ENCODE measurements around the gene BCAR3.
"Not testable (repeated sequence)": the region's sequence is repeated elsewhere in the genome, so short reads cannot be mapped to it uniquely, and the experiment has no call there.

The BCAR3 gene

DNA sequence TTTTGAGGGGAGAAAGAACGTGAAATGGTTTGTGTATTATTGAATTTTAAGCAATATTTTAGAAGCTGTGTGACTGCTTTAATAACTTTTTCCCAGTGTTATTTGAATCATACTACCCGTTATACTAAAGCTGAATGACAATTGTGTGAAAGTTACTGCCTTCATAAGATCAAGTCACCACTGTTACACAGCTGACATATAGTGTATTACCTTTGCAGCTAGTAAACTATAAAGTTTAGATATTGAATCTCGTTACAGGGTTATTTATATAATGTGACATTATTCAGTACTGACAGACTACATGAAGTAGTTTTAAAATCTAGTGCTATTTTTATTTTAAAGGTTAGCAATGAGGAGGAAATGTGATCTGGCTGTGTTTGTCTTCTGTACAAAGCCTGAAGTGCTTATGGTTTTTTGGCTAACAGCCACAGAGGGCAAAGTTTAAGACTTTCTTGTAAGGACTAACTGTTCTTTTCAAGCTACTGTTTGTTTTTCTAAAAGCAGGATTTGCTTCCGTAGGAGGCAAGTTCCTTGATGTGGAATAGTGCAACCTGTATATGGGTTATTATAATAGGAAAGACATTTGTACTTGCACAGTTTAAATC lies 127.6 kb downstream of the BCAR3 start:
- DNase-seq (ENCODE audit: low read depth in 1 of 2, low spot score in 1 of 2): not testable (repeated sequence)

DNA sequence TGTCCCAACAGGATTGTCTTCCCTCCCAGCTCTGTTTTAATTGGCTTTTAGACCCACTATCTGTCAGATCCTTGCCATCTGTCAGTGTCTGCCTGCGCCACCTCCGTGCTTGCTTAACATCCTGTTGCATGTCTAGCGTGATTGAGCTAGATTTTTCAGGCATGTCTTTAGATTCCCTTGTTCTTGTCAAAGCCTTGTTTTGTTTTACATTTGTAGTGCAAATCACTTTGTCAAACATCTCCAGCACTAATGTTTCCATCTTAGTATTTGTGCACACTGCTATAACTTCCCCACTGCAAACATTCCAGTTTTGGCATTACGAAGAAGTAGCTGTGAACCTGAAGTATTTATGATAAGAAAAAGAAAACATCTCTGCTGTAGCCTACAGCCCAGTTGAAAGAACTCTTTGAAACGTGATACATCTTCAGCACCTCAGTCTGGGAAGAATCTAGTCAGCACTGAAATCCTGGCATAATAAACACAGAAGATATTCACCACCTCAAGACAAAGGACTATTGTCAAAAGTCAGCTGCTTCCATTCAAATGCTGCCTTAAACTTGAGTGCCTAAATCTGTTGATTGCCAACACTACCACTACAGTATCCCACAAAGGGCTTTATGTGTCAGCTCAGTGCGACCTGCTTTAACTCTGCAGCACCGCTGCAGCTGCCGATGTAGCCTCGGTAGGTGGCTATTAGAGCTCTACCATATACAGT lies 128.7 kb downstream of the BCAR3 start:
- DNase-seq (ENCODE audit: low read depth in 1 of 2, low spot score in 1 of 2): no peak

DNA sequence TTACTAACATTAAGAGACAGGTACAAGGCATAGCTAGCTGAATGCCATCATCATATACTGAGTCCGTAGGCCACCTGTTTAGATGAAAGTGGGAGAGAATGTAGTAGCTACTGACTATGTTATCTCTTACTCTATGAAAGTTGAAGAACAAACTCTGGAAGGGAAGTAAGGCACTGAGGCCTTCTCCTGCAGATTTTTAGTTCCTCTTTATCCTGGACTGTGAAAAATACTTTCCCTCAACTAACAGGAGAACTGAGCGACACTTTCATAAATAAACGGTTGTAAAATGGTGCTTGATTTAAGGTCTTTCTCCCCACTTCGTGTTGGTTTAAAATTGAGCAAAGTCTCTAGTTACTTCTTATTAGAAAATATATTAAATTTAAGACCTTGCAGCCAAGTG lies 131.8 kb downstream of the BCAR3 start:
- no peak for DNase-seq (ENCODE audit: low read depth in 1 of 2, low spot score in 1 of 2)

- no peak for DNase-seq (ENCODE audit: low read depth in 1 of 2, low spot score in 1 of 2)
These were observed 132.5 kb downstream of the BCAR3 start for GRCh38 chr1:93549131-93549530.

DNA sequence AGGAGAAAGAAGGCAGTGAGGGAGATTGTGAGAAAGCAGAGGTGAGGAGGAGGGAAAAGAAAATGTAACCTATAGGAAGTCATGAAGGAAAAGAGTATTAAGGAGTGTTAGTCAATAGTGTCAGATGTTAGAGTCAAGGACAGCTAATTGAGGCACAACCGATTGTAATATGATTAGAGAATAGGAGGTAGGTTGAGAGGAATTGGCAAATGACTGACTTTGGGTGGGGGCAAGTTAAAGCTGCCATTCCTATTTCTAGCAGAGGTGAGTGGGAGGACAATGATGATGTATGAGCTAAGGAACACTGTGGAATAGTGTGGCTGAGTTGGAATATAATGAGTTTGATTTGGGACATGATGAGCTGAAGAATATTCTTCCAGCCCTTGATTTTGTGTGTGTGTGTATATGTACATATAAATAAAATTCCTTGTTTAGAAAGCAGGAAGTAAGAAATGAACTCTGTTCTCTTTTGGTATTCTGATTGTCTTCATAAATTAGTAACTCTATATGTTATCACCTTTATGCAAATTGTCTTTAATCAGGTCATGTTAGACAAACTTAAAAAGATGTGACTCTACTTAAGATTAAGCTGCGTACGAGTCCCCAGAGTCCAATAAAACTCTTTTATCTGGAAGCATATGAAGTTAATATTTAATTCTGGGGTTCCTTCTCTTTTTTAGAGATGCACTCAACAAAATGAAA lies 135.3 kb downstream of the BCAR3 start:
- no peak for DNase-seq (ENCODE audit: low read depth in 1 of 2, low spot score in 1 of 2)

DNA sequence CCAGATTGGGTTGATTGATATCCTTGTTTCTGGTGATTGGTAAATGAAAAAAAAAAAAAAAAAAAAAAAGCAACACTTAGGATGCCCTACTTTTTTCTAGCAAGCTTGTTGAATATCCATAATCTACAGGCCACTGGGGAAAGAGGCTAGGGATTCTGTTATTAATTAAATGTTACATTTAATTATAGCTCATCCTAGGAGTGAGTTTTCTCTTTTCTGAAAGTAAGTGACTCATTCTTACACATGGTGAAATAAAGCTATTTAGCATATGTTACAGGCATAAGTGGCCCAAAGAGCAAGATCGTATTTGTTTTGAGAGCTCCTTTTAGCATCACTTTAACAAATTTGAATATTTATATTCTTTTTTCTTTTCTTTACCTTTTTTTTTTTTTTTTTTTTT lies 139.2 kb downstream of the BCAR3 start:
- no peak for DNase-seq (ENCODE audit: low read depth in 1 of 2, low spot score in 1 of 2)

DNA sequence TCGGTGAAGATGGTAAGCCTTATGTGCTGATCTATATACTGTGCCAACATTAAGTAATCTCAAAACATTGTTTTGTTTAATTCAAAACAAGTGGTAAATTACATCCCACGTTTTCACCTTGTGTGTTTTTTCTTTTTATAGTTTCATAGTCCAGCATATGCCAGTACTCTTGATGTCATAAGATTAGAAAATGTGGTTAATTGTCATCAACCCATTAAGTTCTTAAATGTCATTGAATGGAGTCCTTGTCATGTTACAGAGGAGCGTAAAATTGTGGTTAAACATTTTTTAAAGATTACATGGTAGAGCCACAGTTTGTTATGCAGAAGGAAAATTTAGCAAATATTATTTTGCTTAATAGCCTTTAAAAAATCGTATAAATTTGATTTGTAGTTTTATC lies 140.6 kb downstream of the BCAR3 start:
- no peak for DNase-seq (ENCODE audit: low read depth in 1 of 2, low spot score in 1 of 2)

GRCh38 chr1:93537924-93538323 lies 143.7 kb downstream of the BCAR3 start:
- no peak for DNase-seq (ENCODE audit: low read depth in 1 of 2, low spot score in 1 of 2)

- no peak for DNase-seq (ENCODE audit: low read depth in 1 of 2, low spot score in 1 of 2)
These were observed 144.2 kb downstream of the BCAR3 start for GRCh38 chr1:93537396-93537795.

DNA sequence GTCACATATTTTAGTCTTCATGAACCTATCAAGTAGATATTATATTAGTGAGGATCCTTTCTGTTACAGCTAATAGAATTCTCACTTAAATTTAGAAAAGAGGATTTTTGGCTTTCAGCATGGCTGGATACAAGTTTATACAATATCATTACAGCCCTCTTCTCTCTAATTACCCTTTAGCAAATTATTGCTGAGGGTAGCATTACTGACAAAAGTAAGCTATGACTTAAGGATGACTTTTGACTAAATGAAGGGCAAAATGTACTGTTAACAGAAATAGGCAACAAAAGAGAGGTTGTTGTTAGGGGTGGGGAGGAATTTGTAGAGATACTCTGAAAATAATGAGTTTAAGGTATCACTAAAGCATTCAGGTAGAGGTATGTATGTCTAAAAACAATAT lies 148.0 kb downstream of the BCAR3 start:
- no peak for DNase-seq (ENCODE audit: low read depth in 1 of 2, low spot score in 1 of 2)

GRCh38 chr1:93532780-93533378 lies 148.8 kb downstream of the BCAR3 start:
- no peak for DNase-seq (ENCODE audit: low read depth in 1 of 2, low spot score in 1 of 2)

GRCh38 chr1:93531193-93531592 lies 150.4 kb downstream of the BCAR3 start:
- DNase-seq (ENCODE audit: low read depth in 1 of 2, low spot score in 1 of 2): no peak

DNA sequence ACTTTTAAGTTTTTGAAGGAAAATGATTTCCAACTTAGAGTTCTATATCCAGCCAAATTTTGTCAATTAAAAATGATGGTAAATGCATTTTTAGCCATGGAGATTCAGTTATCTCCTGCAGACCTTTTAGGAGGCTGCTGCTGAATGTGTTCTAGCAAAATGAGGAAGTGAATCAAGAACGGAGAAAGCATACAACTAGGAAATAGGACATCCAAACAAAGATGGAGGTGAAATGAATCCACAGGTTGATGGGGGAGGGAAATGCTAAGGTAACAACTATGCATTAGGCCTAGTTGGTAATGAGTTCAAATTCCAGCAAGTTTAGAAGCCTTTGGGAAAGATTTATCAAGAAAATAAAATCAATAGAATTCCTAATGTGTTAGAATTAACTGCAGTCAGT lies 153.2 kb downstream of the BCAR3 start:
- DNase-seq (ENCODE audit: low read depth in 1 of 2, low spot score in 1 of 2): no peak

- no peak for DNase-seq (ENCODE audit: low read depth in 1 of 2, low spot score in 1 of 2)
These were observed 155.2 kb downstream of the BCAR3 start for GRCh38 chr1:93526431-93526830.

GRCh38 chr1:93525431-93525830 lies 156.2 kb downstream of the BCAR3 start:
- no peak for DNase-seq (ENCODE audit: low read depth in 1 of 2, low spot score in 1 of 2)

GRCh38 chr1:93522721-93523120 lies 158.9 kb downstream of the BCAR3 start:
- no peak for DNase-seq (ENCODE audit: low read depth in 1 of 2, low spot score in 1 of 2)

DNA sequence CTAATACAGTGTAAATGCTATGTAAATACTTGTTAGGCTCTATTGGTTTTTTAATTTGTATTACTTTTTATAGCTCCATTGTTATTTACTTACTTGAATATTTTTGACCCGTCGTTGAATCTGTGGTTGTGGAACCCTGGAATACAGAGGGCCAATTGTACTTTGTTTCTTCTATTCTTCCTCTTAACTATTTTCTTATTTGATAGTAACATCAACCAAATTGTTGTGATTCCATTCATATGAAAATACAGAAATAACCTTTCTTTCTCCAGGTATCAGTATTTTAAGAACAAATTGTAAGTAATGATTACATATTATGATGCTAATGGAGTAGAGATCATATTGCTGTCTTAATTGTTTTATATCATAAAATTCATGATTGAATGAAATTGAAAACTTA lies 160.0 kb downstream of the BCAR3 start:
- DNase-seq (ENCODE audit: low read depth in 1 of 2, low spot score in 1 of 2): no peak

DNA sequence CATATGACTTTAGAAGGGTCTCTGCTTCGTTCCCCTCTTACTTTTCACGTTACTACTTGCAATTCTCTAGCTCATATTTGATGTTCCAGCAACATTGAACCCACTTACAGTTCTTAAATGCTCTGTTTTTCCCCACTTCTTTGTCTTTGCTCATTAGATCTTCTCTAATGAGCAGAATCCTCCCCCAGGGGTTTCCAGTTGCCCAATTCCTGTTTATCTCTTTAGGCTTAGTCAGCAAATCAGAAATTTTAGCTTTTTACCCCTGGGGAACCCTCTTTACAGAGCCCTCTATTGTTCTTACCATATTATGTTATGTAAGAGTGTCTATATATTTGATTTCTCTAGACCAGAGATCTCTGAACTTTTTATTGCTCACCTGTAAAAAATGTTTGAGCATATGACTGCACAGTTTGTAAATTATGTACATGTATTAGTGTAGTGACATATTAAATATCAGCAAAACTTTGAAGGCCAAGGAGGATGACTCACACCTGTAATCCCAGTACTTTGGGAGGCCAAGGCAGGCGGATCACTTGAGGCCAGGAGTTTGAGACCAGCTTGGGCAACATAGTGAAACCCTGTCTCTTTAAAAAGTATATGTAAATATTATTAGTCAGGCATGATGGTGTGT lies 162.3 kb downstream of the BCAR3 start:
- no peak for DNase-seq (ENCODE audit: low read depth in 1 of 2, low spot score in 1 of 2)

GRCh38 chr1:93518516-93518915 lies 163.1 kb downstream of the BCAR3 start:
- no peak for DNase-seq (ENCODE audit: low read depth in 1 of 2, low spot score in 1 of 2)

DNA sequence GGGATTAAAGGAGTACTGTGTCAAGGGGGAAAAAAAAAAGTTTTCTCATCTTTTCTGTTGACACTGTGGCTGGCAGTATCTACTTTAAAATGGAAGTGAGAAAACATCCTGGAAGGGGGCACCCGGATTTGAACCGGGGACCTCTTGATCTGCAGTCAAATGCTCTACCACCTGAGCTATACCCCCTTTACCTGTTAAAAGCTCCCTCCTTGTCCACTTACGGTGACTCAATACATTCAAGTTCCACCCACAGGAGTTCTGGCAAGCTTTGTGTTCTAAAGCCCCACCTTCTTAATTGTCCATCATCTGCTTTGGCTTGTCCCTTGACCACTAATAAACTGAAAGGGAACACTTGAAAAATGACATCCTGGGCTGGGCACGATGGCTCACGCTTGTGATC lies 165.5 kb downstream of the BCAR3 start:
- DNase-seq (ENCODE audit: low read depth in 1 of 2, low spot score in 1 of 2): no peak
